SK-N-SH (cell line): ENCODE measurements around the gene ZC4H2. TPM values are rescaled to one million over a fixed set of nuclear protein-coding genes. Genes with fewer than 3 reads are reported as not detected.

Experiments used
- CTCF ChIA-PET: fragments of 300-600, 350-600 bp; formaldehyde crosslinking; extraction: SDS; loops from one replicate; lab custom pipeline; 2021; lab: Yijun Ruan, JAX
- POLR2A ChIA-PET: fragments of 350-600 bp; sonication (Branson Sonifier 250); formaldehyde crosslinking; extraction: SDS; loops from one replicate; lab custom pipeline; 2020; ENCODE audit warnings: antibody characterized with exemption, inconsistent platforms; lab: Yijun Ruan, JAX
- DNase-seq: peaks from one replicate; pipeline ENCODE4 v3.0.0; 2012
- H2AFZ ChIP-seq: fragments of 200-600 bp; sonication (generic); 2 replicates; pipeline ENCODE4 v1.8.1; 2016; ENCODE audit warnings: antibody characterized with exemption, mild to moderate bottlenecking, low read depth
- H3F3A ChIP-seq: fragments of 200-600 bp; sonication (generic); replicated peaks from 2 replicates; pipeline ENCODE3; 2016; ENCODE audit warnings: antibody characterized with exemption, mild to moderate bottlenecking; ENCODE audit not compliant: insufficient read depth
- H3K27ac ChIP-seq, 2 experiments: fragments of 200-500 bp in 1 of 2; fragments of 200-600 bp in 1 of 2; sonication (Bioruptor generic) in 1 of 2; sonication (generic), shearing (Covaris generic) in 1 of 2; 2 replicates each; pipeline versions ENCODE4 v1.5.1 to v1.6.1; 2014 to 2016; ENCODE audit warnings: low read depth in 2 of 2, inconsistent platforms in 1 of 2, low read length in 1 of 2, mild to moderate bottlenecking in 1 of 2, mixed read lengths in 1 of 2
- H3K27me3 ChIP-seq: fragments of 200-600 bp; sonication (generic), shearing (Covaris generic); 2 replicates; pipeline ENCODE4 v1.6.1; 2016; ENCODE audit warnings: mixed run types; ENCODE audit not compliant: insufficient read depth
- H3K36me3 ChIP-seq, 2 experiments: fragments of 200-500 bp in 1 of 2; fragments of 200-600 bp in 1 of 2; sonication (Bioruptor generic) in 1 of 2; sonication (generic) in 1 of 2; replicated peaks in 1 of 2; 2 replicates each; pipeline versions ENCODE3 to v1.5.1; 2014 to 2016; ENCODE audit warnings: low read length in 1 of 2, mild to moderate bottlenecking in 1 of 2; ENCODE audit not compliant: insufficient read depth in 2 of 2, control insufficient read depth in 1 of 2
- H3K4me1 ChIP-seq, 2 experiments: fragments of 200-500 bp in 1 of 2; fragments of 200-600 bp in 1 of 2; sonication (Bioruptor generic) in 1 of 2; sonication (generic), shearing (Covaris generic) in 1 of 2; 2 replicates each; pipeline versions ENCODE4 v1.5.1 to v1.6.1; 2014 to 2016; ENCODE audit warnings: low read depth in 1 of 2, low read length in 1 of 2, mixed run types in 1 of 2; ENCODE audit not compliant: insufficient read depth in 2 of 2, control insufficient read depth in 1 of 2
- H3K4me2 ChIP-seq: fragments of 200-600 bp; sonication (generic), shearing (Covaris generic); 2 replicates; pipeline ENCODE4 v1.6.1; 2017; ENCODE audit warnings: mixed run types
- H3K4me3 ChIP-seq, 2 experiments: fragments of 200-500 bp in 1 of 2; fragments of 200-600 bp in 1 of 2; sonication (Bioruptor generic) in 1 of 2; sonication (generic), shearing (Covaris generic) in 1 of 2; 2 replicates each; pipeline versions ENCODE4 v1.5.1 to v1.8.1; 2014 to 2016; ENCODE audit warnings: low read depth in 2 of 2, inconsistent platforms in 1 of 2, low read length in 1 of 2, mild to moderate bottlenecking in 1 of 2, mixed read lengths in 1 of 2, moderate library complexity in 1 of 2
- H3K79me2 ChIP-seq: fragments of 200-600 bp; sonication (generic); 2 replicates; pipeline ENCODE4 v1.8.1; 2017; ENCODE audit warnings: mild to moderate bottlenecking; ENCODE audit not compliant: insufficient read depth
- H3K9ac ChIP-seq: fragments of 200-600 bp; sonication (generic); 2 replicates; pipeline ENCODE4 v1.6.1; 2017; ENCODE audit warnings: mixed run types
- H3K9me2 ChIP-seq: fragments of 200-600 bp; sonication (generic); 2 replicates; pipeline ENCODE4 v1.6.1; 2017; ENCODE audit warnings: mixed run types
- H3K9me3 ChIP-seq: fragments of 200-600 bp; sonication (generic); 2 replicates; pipeline ENCODE4 v1.6.1; 2017; ENCODE audit warnings: mixed run types, mild to moderate bottlenecking, moderate library complexity
- H4K20me1 ChIP-seq: fragments of 200-600 bp; sonication (generic); 2 replicates; pipeline ENCODE4 v1.6.1; 2017; ENCODE audit warnings: mild to moderate bottlenecking, mixed run types; ENCODE audit not compliant: insufficient read depth
- CTCF ChIP-seq: fragments of 200-600 bp; sonication (generic); IDR thresholded peaks from 2 replicates; pipeline ENCODE4 v1.6.1; 2017; ENCODE audit warnings: antibody characterized with exemption, mild to moderate bottlenecking, moderate library complexity
- EP300 ChIP-seq, 2 experiments: IDR thresholded peaks; 2 replicates each; pipeline versions ENCODE4 v1.4.0 to v1.6.1; 2012; ENCODE audit warnings: borderline replicate concordance in 1 of 2, low read depth in 1 of 2, low read length in 1 of 2
- EZH2phosphoT487 ChIP-seq: fragments of 200-600 bp; sonication (generic); IDR thresholded peaks from 2 replicates; pipeline ENCODE4 v1.6.1; 2017; ENCODE audit warnings: low read depth, mixed run types, mild to moderate bottlenecking, antibody characterized with exemption, moderate library complexity, borderline replicate concordance
- FOSL2 ChIP-seq: IDR thresholded peaks from 2 replicates; pipeline ENCODE4 v1.4.0; 2012; ENCODE audit warnings: low read depth, mild to moderate bottlenecking, moderate library complexity, borderline replicate concordance
- FOXM1 ChIP-seq: IDR thresholded peaks from 2 replicates; pipeline ENCODE4 v1.4.0; 2012; ENCODE audit warnings: low read depth, mild to moderate bottlenecking
- GABPA ChIP-seq: IDR thresholded peaks from 2 replicates; pipeline ENCODE4 v1.4.0; 2012; ENCODE audit warnings: low read depth, mild to moderate bottlenecking
- IRF3 ChIP-seq: fragments of 150-350 bp; IDR thresholded peaks from 2 replicates; pipeline ENCODE4 v1.6.1; 2016; ENCODE audit warnings: mild to moderate bottlenecking, low read depth, low read length
- MXI1 ChIP-seq: IDR thresholded peaks from 2 replicates; pipeline ENCODE4 v1.6.1; 2012; ENCODE audit warnings: mild to moderate bottlenecking, low read depth, low read length, improper control_type of control experiment
- NFIC ChIP-seq: IDR thresholded peaks from 2 replicates; pipeline ENCODE4 v1.4.0; 2012; ENCODE audit warnings: borderline replicate concordance
- NRF1 ChIP-seq: IDR thresholded peaks from 2 replicates; pipeline ENCODE4 v1.6.1; 2012; ENCODE audit warnings: low read depth, mild to moderate bottlenecking, low read length
- RAD21 ChIP-seq: IDR thresholded peaks from 2 replicates; pipeline ENCODE4 v1.6.1; 2012; ENCODE audit warnings: mild to moderate bottlenecking, low read length
- SIN3A ChIP-seq: IDR thresholded peaks from 2 replicates; pipeline ENCODE4 v1.6.1; 2012; ENCODE audit warnings: low read depth, mild to moderate bottlenecking, low read length, moderate library complexity, borderline replicate concordance
- SMC3 ChIP-seq: IDR thresholded peaks from 2 replicates; pipeline ENCODE4 v1.6.1; 2012; ENCODE audit warnings: low read depth, low read length, improper control_type of control experiment
- TAF1 ChIP-seq: IDR thresholded peaks from 2 replicates; pipeline ENCODE4 v1.6.1; 2012; ENCODE audit warnings: low read depth, mild to moderate bottlenecking, low read length, moderate library complexity, borderline replicate concordance
- TEAD4 ChIP-seq: IDR thresholded peaks from 2 replicates; pipeline ENCODE4 v1.4.0; 2012; ENCODE audit warnings: mild to moderate bottlenecking, borderline replicate concordance; ENCODE audit not compliant: insufficient read depth
- USF2 ChIP-seq: fragments of 150-350 bp; IDR thresholded peaks from 2 replicates; pipeline ENCODE4 v1.6.1; 2017; ENCODE audit warnings: antibody characterized with exemption, low read length, low read depth, borderline replicate concordance
- YY1 ChIP-seq: IDR thresholded peaks from 2 replicates; pipeline ENCODE4 v1.4.0; 2012; ENCODE audit warnings: low read depth, mild to moderate bottlenecking
- polyA plus RNA-seq, 3 experiments: library from polyadenylated mRNA; depleted of rRNA; stranded (reverse); fragments of >200 nt; gene quantifications; 2 replicates each; pipeline ENCODE4 v1.2.3, GENCODE V29; 2012
- TF ChIP-seq, protein P1 (sequence below): IDR thresholded peaks from 2 replicates; pipeline ENCODE4 v1.4.0; 2012; ENCODE audit warnings: low read depth
- TF ChIP-seq, protein P2 (sequence below): IDR thresholded peaks from 2 replicates; pipeline ENCODE4; 2012

ZC4H2 gene
- polyA plus RNA-seq, 1 of the 3 experiments (the other 2 are of a cell fraction): 17.2 TPM

- Histone ChIP-seq H3K36me3 (no peaks in the 10 kb centered on the region), H3K9me3 (no peaks in the 10 kb centered on the region), H3K4me3 (no peak overlapping the region), H3K27ac (no peak overlapping the region), H3K4me1 (no peaks in the 10 kb centered on the region), H3K4me2 (no peak overlapping the region), H3F3A (no peaks in the 10 kb centered on the region), H3K9ac (no peak overlapping the region), H3K27me3 (no peaks in the 10 kb centered on the region), H4K20me1 (no peaks in the 10 kb centered on the region), H3K79me2 (no peaks in the 10 kb centered on the region), H2AFZ (no peak overlapping the region), H3K9me2 (no peaks in the 10 kb centered on the region)
- POLR2A ChIA-PET: no interaction called here
- CTCF ChIA-PET: no interaction called here
- DNase-seq: no peak
- no peak for TF ChIP-seq TAF1
- no peak for TF ChIP-seq IRF3
- no peak for TF ChIP-seq GABPA
- TF ChIP-seq TEAD4: no peak
- TF ChIP-seq USF2: no peak
- TF ChIP-seq, protein P1, sequence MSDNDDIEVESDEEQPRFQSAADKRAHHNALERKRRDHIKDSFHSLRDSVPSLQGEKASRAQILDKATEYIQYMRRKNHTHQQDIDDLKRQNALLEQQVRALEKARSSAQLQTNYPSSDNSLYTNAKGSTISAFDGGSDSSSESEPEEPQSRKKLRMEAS: no peak
- TF ChIP-seq YY1: no peak
- no peak for TF ChIP-seq MXI1
- TF ChIP-seq, protein P2, sequence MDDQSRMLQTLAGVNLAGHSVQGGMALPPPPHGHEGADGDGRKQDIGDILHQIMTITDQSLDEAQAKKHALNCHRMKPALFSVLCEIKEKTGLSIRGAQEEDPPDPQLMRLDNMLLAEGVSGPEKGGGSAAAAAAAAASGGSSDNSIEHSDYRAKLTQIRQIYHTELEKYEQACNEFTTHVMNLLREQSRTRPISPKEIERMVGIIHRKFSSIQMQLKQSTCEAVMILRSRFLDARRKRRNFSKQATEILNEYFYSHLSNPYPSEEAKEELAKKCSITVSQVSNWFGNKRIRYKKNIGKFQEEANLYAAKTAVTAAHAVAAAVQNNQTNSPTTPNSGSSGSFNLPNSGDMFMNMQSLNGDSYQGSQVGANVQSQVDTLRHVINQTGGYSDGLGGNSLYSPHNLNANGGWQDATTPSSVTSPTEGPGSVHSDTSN: no peak
- no peak for TF ChIP-seq SMC3
- no peak for TF ChIP-seq RAD21
- TF ChIP-seq SIN3A: no peak
- TF ChIP-seq EP300 (IDR thresholded peaks at IDR 0.05; ENCODE audit: borderline replicate concordance in 1 of 2, low read depth in 1 of 2, low read length in 1 of 2): no peak
- no peak for TF ChIP-seq NFIC
- TF ChIP-seq FOSL2: no peak
- TF ChIP-seq CTCF: no peak
- no peak for TF ChIP-seq NRF1
- no peak for TF ChIP-seq FOXM1
- no peak for TF ChIP-seq EZH2phosphoT487
Measured at GRCh38 chrX:65014230-65014629, 38.0 kb upstream of the ZC4H2 start.
